GM18519 (cell line): ENCODE data around the gene MUC5B.
"Not testable (repeated sequence)": the region's sequence is repeated elsewhere in the genome, so short reads cannot be mapped to it uniquely, and the experiment has no call there.

Source experiments
- ATAC-seq: cut with Tn5 transposase; IDR thresholded peaks from one replicate; pipeline ENCODE4 v1.9.1; 2021; ENCODE audit warnings: mild to moderate bottlenecking, moderate library complexity; ENCODE audit not compliant: unreplicated experiment, low FRiP score

The MUC5B gene, protein sequence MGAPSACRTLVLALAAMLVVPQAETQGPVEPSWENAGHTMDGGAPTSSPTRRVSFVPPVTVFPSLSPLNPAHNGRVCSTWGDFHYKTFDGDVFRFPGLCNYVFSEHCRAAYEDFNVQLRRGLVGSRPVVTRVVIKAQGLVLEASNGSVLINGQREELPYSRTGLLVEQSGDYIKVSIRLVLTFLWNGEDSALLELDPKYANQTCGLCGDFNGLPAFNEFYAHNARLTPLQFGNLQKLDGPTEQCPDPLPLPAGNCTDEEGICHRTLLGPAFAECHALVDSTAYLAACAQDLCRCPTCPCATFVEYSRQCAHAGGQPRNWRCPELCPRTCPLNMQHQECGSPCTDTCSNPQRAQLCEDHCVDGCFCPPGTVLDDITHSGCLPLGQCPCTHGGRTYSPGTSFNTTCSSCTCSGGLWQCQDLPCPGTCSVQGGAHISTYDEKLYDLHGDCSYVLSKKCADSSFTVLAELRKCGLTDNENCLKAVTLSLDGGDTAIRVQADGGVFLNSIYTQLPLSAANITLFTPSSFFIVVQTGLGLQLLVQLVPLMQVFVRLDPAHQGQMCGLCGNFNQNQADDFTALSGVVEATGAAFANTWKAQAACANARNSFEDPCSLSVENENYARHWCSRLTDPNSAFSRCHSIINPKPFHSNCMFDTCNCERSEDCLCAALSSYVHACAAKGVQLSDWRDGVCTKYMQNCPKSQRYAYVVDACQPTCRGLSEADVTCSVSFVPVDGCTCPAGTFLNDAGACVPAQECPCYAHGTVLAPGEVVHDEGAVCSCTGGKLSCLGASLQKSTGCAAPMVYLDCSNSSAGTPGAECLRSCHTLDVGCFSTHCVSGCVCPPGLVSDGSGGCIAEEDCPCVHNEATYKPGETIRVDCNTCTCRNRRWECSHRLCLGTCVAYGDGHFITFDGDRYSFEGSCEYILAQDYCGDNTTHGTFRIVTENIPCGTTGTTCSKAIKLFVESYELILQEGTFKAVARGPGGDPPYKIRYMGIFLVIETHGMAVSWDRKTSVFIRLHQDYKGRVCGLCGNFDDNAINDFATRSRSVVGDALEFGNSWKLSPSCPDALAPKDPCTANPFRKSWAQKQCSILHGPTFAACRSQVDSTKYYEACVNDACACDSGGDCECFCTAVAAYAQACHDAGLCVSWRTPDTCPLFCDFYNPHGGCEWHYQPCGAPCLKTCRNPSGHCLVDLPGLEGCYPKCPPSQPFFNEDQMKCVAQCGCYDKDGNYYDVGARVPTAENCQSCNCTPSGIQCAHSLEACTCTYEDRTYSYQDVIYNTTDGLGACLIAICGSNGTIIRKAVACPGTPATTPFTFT (N-terminal part only)

DNA sequence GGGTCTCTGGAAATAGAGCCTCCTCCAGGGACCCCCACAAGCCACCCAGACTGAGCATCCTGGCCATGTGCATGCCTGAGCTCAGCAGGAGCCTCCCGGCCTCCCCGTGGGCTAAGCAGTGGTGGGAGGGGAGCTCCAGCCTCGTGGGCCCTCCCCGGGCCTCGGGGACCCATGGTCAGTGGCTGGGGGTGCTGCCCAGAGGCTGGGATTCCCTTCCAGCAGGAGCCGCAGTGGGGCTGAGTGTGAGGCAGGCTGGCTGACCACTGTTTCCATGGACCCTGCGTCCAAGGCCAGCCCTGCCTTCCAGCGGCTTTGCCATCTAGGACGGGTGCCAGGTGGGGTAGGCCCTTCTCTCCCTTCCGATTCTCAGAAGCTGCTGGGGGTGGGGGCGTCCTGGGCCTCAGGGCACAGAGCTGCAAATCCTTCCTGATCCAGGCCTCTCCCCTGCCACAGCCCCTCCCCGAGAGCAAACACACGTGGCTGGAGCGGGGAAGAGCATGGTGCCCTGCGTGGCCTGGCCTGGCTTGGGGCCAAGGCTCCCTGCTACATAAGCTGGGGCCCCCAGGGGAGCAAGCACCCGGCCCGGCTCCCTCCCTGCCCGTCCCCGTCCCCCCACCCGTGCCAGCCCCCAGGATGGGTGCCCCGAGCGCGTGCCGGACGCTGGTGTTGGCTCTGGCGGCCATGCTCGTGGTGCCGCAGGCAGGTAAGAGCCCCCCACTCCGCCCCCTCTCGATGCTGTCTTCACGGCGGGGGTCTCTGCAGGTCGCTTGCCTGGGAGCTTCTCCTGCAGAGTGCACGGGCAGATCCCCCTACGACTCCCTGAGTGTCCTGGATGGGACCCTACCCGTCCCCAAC lies at the start of gene MUC5B:
MUC5B (plus strand) TSS at position 576 of the 855 bp plus-strand sequence; CDS start at position 634, 58 bp downstream.
- ATAC-seq = no peak

DNA sequence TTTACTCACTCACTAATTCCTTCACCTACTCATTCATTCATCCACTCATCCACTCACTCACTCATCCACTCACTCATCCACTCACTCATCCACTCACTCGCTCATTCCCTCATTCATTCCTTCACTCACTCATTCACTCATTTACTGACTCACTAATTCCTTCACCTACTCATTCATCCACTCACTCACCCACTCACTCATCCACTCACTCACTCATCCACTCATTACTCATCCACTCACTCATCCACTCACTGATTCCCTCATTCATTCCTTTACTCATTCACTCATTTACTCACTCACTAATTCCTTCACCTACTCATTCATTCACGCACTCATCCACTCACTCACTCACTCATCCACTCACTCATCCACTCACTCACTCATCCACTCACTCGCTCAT lies 49.5 kb upstream of the MUC5B start:
- not testable (repeated sequence) for ATAC-seq

DNA sequence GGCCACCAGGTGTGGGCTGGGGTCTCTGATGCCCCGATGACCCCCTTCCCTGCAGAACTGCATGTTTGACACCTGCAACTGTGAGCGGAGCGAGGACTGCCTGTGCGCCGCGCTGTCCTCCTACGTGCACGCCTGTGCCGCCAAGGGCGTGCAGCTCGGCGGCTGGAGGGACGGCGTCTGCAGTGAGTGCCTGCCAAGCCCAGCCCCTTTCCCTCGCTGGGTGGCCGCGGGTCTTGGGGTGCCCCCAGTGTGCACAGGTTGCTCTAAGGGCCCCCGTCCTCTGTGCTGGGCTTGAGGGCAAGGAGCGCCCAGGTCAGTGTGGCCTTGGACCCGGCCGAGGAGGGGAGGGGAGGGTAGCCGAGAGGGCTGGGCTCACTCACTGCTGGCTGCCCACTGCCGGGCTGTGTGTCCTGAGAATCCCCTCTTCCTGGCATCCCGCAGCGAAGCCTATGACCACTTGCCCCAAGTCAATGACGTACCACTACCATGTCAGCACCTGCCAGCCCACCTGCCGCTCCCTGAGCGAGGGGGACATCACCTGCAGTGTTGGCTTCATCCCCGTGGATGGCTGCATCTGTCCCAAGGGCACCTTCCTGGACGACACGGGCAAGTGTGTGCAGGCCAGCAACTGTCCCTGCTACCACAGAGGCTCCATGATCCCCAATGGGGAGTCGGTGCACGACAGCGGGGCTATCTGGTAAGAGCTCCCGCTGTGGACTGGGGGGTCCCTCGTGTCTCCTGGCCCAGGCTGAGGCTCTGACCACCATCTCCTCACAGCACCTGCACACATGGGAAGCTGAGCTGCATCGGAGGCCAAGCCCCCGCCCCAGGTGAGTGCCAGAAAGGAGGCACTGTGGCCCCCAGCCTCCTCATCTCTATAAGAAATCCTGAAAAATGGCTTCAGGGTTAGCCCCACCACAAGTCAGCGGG lies 48.2 kb upstream of the MUC5B start:
- ATAC-seq = no peak

DNA sequence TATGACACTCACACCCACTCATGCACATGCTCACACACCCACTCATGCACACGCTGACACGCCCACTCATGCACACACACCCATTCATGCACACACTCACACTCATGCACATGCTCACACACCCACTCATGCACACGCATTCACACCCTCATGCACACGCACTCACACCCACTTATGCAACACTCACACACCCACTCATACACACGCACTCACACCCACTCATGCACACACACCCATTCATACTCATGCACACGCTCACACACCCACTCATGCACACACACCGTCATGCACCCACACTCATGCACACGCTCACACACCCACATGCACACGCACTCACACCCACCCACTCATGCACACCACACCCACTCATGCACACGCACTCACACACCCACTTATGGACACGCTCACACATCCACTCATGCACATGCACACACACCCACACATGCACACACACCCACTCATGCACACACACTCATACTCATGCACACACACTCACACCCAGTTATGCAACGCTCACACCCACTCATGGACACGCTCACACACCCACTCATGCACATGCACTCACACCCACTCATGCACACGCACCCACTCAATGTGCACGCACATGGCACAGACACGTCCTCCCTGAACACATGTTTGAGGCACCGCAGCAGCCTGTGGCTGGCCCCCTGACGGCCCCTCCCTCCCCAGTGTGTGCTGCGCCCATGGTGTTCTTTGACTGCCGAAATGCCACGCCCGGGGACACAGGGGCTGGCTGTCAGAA lies 47.2 kb upstream of the MUC5B start:
- ATAC-seq = no peak

DNA sequence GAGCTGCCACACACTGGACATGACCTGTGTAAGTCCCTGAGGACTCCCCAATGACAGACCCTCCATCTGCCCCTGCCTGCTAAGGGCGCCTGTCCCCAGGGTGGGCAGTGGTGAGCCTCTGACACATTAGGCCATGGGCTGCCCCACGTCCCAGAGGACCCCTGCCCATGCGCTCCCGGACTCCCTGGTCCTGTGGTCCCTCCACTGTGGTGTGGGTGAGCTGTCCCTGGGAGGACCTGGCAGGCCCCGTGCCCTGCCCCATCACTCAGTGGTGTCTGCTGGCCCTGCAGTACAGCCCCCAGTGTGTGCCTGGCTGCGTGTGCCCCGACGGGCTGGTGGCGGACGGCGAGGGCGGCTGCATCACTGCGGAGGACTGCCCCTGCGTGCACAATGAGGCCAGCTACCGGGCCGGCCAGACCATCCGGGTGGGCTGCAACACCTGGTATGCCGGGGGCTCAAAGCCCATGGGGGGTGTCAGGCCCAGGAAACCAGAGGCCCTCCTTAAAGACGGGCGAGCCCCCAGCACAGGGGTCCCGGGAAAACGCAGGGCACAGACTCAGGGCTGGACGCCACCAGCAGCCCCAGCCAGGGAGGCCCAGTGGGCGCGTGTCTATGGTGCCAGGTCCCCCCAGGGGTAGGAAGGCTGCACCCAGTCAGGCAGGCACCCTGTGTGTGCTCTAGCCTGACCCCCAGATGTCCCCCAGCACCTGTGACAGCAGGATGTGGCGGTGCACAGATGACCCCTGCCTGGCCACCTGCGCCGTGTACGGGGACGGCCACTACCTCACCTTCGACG lies 46.4 kb upstream of the MUC5B start:
- no peak for ATAC-seq

DNA sequence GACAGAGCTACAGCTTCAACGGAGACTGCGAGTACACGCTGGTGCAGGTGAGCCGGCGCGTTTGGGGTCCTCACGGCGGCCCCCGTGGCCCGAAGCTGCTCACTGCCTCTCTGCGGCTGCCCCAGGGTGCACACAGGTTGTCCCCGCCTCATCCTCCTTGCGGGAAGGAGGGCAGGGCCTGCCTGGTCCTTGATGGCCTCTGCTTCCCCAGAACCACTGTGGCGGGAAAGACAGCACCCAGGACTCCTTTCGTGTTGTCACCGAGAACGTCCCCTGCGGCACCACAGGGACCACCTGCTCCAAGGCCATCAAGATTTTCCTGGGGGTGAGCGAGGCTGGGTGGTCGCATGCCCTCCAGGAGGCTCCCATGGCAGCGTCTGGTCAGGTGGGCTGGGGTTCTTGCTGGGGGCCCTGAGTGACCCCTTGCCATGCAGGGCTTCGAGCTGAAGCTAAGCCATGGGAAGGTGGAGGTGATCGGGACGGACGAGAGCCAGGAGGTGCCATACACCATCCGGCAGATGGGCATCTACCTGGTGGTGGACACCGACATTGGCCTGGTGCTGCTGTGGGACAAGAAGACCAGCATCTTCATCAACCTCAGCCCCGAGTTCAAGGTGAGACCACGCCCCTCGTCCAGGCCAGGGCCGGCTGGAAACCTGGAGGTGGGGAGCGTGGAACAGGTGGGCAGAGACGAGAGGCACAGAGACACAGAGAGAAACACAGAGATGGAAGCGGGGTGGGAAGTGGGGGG lies 45.7 kb upstream of the MUC5B start:
- ATAC-seq = no peak

DNA sequence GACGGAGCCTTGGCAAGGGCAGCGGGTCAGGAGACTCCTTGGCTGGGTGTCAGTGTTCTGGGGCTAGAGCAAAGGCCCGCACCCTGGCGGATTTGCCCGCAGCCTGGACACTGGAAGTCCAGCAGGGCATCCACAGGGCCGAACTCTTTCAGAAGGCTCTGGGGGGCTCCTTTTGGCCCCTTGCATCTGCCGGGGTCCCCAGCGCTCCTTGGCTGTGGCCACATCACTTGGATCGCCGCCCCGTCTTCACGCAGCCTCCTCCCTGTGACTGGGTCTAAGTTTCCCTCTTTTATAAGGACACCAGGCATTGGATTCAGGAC lies 45.1 kb upstream of the MUC5B start:
- ATAC-seq = no peak

DNA sequence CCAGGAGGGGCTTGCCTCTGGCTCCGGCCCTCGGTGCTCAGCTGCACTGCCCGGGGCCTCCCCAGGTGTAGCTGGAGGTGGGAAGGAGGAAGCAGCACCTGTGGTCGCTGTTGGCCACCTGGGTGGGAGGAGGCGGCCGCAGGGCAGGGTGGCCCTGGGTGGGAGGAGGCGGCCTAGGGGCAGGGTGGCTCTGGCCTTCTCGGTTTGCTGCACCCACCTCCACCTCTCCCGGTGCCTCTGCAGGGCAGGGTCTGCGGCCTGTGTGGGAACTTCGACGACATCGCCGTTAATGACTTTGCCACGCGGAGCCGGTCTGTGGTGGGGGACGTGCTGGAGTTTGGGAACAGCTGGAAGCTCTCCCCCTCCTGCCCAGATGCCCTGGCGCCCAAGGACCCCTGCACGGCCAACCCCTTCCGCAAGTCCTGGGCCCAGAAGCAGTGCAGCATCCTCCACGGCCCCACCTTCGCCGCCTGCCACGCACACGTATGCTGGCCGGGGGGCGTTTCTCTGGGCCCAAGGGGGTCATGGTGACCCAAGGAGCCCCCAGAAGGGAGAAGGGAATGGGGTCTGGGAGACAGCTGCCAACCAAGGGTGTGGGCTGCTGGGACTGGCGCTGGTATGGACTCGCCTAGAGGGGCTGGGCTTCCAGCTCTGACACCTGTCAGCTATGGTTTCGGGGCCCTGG lies 44.5 kb upstream of the MUC5B start:
- ATAC-seq = no peak

DNA sequence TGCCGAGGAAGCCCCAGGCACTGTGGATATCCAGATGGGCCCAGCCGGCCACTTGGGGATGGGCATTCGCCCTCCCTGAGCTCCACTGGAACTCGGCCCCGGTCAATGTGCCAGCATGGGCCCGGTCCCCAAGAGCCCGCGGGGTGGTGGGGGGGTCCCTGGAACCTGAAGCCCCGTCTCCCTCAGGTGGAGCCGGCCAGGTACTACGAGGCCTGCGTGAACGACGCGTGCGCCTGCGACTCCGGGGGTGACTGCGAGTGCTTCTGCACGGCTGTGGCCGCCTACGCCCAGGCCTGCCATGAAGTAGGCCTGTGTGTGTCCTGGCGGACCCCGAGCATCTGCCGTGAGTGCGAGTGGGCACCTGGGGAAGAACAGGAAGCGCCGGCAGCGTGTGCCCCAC lies 44.0 kb upstream of the MUC5B start:
- ATAC-seq = no peak

DNA sequence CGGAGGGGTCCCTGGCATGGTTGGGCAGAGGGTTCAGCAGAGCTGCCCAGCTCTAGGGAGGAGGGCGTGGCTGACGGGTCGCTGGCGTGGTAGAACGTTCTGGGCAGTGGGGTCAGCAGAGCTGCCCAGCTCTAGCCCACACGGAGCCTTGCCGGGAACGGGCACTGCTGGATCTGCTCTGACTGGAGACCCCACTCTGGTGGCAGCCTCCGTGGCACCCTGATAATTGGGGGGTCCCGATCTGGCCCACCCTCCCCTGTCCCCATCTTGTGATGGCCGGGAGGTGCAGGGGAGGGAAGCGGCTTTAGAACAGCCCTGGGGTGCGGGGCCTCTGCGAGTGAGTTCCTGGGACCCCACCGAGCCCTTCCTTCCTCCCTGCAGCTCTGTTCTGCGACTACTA lies 43.2 kb upstream of the MUC5B start:
- no peak for ATAC-seq

DNA sequence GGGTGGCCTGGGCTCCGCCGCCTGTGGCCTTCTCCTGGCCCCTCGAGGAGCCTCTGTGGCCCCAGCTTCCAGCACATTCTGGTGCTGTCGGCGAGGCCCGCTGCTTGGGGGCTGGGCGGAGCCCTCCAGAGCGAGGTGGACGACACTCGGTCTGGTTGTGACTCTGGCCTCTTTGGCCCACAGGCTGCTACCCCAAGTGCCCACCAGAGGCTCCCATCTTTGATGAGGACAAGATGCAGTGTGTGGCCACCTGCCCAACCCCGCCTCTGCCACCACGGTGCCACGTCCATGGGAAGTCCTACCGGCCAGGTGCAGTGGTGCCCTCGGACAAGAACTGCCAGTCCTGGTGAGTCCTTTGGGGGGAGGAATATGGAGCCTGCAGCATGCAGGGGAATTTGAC lies 42.7 kb upstream of the MUC5B start:
- no peak for ATAC-seq

DNA sequence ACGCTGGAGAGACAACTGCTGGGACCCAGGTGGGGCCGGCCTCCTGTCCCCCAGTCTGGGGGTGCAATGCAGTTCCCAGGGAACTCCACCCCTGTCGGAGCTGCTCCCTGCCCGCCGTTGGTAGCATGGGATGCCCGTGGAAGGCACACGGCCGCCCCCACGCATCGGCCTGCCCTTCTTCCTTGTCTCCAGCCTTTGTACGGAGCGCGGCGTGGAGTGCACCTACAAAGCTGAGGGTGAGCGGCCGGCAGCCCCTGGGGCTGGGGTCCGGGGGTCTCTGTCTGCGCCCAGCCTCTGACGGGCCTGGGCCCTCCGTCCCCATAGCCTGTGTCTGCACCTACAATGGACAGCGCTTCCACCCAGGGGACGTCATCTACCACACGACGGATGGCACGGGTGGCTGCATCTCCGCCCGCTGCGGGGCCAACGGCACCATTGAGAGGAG lies 41.9 kb upstream of the MUC5B start:
- no peak for ATAC-seq

DNA sequence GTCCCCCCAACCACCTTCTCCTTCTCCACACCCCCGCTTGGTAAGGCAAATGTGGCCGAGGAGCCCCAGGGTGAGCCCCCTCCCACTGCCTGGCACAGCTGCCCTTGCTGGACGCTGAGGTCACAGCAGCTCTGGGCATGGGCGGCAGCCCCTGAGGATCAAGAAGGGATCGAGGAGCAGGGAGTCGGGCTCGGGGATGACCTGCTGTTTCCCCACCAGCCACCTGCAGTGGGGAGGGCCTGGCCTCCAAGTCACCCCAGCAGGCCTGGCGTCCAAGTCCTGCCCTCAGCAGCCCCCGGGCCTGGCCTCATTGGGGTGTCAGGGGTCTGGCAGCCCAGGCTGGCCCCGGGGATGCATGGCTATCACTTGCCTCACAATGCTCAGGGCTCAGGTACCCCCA lies 41.4 kb upstream of the MUC5B start:
- no peak for ATAC-seq

DNA sequence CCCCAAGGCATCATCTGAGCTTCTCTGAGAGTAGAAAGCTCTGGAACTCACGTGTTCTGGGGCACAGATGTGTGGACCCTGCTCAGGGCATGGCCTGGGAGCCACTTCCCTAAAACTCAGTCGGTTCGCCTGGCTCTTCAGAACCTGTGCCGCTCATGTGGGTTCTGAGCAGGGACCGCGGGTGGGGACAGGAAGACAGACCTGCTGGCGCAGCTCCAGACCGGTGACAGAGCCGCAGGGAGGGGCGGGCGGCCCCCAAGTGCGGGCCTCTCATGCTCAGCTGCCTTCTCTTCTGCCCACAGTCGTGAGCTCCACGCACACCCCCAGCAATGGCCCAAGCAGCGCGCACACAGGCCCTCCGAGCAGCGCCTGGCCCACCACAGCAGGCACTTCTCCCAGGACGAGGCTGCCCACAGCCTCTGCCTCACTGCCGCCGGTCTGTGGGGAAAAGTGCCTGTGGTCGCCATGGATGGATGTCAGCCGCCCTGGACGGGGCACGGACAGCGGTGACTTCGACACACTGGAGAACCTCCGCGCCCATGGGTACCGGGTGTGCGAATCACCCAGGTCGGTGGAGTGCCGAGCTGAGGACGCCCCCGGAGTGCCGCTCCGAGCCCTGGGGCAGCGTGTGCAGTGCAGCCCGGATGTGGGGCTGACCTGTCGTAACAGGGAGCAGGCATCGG lies 40.9 kb upstream of the MUC5B start:
- no peak for ATAC-seq

DNA sequence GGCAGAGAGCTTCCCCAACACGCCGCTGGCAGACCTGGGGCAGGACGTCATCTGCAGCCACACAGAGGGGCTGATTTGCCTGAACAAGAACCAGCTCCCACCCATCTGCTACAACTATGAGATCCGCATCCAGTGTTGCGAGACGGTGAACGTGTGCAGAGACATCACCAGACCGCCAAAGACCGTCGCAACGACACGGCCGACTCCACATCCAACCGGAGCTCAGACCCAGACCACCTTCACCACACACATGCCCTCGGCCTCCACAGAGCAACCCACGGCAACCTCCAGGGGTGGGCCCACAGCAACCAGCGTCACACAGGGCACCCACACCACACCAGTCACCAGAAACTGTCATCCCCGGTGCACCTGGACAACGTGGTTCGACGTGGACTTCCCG lies 38.7 kb upstream of the MUC5B start:
- ATAC-seq = not testable (repeated sequence)
